Kidney tubule cell (primary cell): Measurements from ENCODE around the gene LTBP1.
"Not testable (repeated sequence)": the region's sequence is repeated elsewhere in the genome, so short reads cannot be mapped to it uniquely, and the experiment has no call there.

Source experiments
- DNase-seq: peaks from one replicate; pipeline ENCODE4 v3.0.0-alpha.2; 2018; ENCODE audit warnings: low spot score

LTBP1 gene

DNA sequence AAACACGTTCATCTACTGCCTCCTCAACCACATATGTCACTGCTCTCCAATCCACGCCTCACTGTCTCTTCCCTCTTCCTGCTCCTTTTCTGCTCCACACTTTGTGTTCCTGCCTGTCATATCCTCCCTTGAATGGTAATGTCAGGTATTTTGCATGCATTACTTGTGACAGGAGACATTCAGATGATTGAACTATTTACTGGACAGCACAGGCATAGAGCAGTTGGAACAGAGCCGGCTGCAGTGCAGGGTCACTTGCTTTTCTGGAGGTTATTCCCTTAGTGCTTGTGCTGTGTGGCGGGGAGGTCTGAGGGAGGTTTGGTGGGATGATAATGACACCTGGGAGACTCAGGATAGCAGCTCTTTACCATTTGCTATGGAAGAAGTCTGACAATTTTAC is 93.8 kb downstream of the LTBP1 start:
- DNase-seq = no peak

DNA sequence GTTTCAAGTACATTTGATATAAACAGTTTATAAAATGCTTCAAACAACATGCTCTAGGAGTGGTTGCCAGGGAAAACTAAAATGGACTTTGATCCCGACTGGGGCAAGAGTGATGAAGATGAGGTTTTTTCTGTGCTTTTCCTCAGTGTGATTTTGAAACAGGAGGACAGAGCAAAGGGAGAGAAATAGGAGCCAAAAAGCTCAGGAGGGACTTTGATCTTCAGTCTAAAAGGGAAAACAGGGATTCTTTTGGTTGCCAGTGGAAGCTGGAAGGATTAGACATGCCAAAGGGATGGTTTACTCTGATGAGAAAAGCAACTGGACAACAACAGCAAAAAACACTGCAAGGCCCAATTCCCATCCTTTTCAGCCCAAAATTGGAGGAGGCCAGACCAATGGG is 95.5 kb downstream of the LTBP1 start:
- DNase-seq = no peak

DNA sequence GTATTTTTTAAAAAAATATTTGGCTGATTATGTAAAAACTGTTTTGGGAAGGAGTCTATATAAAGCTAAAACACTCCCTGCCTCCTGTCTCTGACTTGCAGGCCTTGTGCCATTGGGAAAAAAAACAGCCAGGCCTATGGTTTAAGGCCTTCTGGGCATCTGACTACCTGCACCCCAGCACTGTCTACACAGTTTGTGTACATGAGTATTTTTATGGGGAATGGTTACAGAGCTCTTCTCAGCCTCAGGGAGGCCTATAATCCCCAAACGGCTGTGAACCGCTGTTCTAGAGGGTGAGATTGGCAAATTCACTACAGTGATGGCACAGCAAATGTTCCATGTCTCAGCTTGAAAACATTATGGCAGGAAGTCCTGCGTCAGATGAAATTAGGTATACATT is 96.1 kb downstream of the LTBP1 start:
- no peak for DNase-seq

DNA sequence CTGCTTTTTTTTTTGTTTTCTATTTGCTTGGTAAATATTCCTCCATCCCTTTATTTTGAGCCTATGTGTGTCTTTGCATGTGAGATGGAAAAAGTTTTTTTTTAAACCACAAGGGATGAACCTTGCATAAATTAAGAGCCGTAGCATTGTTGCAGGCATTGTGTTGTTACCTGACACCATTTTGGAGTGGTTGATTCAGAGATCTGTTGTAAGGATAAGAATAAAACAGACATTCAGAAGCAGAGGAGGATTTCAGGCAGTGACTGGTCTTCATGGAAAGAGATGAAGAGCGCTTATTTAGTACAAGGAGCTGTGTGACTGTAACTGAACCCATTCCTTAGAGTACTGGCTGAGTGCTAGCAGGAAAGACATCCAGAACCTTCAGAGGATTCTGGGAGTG is 101.2 kb downstream of the LTBP1 start:
- no peak for DNase-seq

DNA sequence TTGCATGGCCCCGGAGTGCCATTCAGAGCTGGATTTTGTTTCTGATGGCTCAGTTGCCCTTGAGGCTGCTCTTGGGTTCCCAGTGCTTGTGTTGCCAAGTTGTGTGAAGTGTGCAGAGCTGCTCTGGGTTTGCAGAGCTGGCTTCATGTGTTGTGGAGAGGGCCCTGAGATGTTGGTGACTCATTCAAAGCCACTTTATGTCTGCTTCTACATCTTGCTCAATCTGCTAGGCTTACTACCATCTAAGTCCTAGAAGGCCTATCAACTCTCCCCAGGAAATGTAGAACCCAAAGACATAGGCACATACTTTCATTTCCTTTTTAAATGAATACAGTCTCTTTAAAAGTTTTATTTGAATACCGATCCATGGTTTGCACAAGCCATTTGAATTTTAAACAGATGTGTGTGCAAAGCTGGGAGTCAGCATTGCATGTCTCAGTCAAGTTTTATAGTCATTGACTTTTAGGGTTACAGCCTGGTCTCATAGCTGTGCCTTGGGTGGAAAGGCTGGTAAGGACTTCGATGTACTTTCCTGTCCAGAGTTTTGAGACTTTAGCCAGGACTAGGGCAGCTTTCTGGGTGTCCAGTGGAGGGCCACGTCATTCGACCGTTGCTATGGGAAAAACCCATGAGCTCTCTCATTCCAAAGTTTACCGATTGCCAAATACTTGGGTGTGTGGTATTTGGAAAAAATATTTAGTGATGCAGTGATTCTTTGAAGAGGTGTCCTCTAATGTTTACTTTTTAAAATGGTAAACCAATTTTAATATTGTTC is 105.0 kb downstream of the LTBP1 start:
- peak; percentile 43 for DNase-seq

DNA sequence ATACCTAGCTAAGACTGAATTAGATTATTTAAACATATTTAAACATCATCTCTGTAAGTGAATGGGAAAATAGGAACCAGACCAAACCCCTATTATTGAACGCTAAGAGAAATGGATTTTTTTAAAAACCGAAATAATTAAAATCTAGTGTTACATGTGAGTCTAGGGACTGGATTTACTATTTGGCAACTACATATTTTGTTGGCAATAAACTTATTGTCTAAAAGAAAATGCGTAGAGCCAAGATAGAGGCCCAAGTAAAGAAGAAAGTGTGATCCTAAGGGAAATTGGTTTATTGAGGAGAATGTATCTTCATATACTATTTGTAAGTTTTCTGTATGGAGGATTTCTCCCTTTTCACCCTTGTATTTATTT is 105.6 kb downstream of the LTBP1 start:
- no peak for DNase-seq

DNA sequence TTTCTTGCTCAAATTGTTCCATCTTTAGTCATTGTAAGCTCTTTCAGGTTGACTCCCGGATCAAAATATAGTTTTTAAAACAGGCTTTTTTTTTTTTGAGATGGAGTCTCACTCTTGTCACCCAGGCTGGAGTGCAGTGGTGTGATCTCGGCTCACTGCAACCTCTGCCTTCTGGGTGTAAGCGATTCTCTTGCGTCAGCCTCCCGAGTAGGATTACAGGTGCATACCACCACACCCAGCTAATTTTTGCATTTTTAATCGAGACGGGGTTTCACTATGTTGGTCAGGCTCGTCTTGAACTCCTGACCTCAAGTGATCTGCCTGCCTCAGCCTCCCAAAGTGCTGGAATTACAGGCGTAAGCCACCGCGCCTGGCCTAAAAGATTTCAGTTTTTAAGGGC is 106.0 kb downstream of the LTBP1 start:
- not testable (repeated sequence) for DNase-seq

DNA sequence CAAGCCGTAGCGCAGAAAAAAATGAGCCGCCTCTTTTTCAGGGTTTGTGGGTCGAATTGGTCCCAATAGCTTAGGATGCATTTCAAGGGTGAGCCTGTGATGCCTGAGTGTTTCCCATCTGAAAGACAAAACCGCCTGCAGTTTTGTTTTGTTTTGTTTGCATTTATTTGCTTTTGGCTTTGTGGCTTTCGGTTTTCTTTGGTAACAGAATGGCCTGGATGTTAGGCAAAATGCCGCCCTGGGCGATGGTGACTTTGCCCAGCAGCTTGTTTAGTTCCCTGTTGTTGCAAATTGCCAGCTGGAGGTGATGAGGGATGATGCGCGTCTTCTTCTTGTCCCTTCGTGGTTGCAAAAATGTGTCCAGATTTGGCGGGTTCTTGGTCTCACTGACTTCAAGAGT is 109.4 kb downstream of the LTBP1 start:
- no peak for DNase-seq

DNA sequence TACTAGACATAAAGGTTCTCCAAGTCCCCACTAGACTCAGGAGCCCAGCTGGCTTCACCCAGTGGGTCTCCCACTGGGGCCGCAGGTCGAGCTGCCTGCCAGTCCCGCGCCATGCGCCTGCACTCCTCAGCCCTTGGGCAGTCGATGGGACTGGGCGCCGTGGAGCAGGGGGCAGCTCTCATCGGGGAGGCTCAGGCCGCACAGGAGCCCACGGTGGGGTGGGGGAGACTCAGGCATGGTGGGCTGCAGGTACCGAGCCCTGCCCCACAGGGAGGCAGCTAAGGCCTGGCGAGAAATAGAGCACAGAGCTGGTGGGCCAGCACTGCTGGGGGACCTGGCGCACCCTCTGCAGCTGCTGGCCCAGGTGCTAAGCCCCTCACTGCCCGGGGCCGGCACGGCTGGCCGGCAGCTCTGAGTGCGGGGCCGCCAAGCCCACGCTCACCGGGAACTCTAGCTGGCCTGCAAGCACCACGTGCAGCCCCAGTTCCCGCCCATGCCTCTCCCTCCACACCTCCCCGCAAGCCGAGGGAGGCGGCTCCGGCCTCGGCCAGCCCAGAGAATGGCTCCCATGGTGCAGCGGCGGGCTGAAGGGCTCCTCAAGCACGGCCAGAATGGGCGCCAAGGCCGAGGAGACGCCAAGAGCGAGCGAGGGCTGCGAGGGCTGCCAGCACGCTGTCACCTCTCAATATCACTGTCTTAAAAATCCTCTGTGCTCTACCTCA is 110.7 kb downstream of the LTBP1 start:
- DNase-seq = not testable (repeated sequence)

DNA sequence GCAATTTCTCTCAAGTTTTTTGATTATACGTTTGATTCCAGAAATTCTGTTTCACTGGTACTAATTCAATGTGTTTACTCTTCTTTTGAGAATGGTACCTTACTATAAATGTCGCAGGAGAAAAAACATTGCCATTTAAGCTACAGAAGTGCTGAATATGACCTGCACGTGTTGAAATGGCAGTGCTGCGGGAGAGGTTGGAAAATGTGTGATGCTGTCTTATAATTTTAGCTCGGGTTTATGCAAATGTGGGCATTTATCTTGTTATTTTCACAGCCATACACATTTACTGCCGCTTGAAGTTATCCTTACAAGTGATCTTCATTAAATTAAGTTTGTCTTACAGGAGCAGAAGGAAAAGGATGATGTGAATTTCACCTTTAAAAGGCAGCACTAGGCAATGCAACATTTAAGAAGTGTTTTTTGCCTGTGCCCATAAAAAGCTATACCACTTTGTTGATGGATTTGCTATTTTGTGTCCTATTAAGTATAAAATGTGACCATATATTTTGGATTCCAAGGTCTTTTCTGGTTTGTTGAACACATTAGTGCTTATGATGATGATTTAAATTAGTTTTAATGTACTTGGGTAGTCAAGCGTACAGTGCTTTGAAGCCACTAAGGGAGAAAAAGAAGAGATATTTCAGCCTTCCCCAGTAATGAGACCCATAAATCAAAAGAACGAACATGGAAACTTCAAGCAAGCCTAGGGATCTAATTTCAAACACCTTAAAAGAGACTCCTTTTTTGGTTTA is 112.1 kb downstream of the LTBP1 start:
- DNase-seq = no peak

DNA sequence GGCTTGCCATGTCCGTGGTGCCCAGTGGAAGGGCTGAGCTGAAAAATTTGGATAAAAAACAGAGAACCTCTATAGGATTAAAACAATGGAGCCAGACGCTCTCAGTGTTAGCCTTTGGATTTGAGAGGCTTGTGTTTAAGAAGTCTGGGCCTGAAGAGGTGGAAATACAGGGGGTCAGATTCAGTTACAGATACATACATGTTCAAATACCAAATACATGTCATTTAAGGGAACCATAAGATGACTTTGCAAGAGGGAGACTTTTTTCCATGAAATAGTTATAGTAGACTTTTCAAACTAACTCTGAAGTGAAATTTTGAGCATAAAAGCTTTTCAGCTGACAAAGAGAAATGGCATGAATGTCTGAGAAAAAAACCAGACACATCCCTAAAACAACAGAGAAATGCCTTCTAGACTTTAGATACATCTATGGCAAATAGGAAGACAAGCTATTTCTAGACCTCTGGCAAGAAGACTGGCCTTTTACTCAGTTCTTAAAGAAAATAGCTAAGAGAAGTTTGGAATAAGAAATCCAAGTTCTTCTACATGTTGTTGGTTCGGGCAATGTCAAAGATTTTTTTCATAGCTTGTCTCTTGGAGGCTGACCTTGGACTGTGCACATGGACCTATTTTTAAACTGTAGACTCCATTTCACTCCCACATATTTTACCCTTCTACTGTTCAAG is 112.9 kb downstream of the LTBP1 start:
- DNase-seq = no peak

DNA sequence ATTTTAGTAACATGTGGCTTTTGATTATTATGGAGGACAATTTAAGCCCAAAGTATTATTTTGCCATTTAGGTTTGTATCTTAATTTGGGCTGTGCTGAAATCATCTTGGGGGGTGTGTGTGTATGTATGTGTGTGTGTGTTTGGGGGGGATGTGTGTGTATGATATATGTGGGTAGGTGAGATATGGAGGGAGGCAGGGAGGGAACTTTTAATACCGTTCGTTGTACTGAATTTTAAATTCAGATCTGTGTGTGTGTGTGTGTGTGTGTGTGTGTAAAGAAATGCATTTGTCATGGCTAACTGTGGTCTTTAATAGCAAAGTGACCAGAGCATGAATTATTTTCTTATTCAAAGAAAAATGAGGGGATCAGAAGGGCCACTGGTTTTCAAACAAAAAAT is 113.7 kb downstream of the LTBP1 start:
- no peak for DNase-seq

DNA sequence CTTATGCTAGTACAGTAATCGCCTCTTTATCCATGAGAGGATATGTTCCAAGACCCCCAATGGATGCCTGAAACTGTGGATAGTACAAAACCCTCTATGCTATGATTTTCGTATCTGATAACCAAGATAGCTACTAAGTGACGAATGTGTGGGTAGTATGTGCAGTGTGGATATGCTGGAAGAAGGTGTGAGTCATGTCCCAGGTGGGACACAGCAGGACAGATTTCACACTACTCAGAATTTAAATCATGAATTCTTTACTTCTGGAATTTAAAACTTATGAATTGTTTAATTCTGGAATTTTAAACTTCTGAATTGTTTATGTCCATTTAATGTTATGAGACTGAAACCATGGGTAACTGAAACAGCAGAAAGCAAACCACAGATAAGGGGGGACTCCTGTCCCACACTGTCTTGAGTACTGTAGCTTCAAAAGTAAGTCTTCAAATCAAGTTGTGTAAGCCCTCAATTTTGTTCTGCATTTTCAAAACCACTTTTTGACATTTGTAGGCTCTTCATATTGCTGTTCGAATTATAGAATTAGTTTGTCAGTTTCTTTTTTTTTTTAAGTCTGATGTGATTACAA is 116.0 kb downstream of the LTBP1 start:
- DNase-seq = no peak

DNA sequence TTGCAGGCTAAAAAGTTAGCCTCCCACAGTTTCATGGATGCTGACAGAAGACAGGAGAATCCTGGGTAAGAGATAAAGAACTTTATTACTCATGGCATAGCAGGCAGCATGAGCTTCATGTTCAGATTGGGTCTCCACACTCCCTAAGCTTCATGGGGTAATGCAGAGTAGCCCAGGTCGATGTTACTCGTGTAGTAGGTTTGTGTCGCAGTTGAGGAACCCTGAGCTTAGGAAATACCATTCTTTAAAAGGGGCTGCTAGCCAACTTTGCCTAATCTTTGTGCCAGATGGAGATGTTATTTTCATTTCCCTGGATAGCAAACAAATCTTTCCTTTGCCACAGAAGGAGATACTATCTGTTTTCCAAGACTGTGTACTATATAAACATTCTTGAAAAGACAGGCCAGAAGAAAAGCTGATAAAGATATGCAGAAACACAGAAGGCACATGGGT is 117.6 kb downstream of the LTBP1 start:
- DNase-seq = no peak

DNA sequence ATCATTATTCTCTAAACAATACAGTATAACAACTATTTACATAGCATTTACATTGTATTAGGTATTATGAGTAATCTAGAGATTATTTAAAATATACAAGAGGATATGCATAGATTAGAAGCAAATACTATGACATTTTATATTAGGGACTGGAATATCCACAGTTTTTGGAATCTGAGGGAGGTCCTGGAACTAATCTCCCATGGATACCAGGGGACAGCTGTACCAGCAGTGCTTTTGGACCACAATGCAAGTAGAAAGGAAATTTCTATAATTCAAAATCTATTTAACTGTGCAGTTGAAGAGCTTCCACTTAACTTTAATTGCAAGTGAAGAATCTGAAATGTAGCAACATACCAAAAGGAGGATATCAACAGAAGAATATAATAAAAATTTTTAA is 120.8 kb downstream of the LTBP1 start:
- DNase-seq = no peak

DNA sequence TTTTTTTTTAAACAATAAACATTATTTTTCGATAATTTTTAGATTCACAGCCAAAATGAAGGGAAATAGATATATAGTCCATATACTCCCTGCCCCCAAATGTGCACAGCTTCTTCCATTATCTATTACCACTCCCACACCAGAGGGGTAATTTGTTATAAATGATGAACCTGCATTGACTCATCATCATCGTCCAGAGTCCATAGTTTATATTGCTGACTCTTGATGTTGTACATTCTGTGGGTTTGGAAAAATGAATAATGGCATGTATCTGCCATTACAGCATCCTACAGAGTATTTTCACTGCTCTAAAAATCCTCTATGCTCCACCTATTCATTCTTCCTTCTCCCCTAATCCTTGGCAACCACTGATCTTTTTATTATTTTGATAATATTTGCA is 121.5 kb downstream of the LTBP1 start:
- peak; percentile 70 for DNase-seq

DNA sequence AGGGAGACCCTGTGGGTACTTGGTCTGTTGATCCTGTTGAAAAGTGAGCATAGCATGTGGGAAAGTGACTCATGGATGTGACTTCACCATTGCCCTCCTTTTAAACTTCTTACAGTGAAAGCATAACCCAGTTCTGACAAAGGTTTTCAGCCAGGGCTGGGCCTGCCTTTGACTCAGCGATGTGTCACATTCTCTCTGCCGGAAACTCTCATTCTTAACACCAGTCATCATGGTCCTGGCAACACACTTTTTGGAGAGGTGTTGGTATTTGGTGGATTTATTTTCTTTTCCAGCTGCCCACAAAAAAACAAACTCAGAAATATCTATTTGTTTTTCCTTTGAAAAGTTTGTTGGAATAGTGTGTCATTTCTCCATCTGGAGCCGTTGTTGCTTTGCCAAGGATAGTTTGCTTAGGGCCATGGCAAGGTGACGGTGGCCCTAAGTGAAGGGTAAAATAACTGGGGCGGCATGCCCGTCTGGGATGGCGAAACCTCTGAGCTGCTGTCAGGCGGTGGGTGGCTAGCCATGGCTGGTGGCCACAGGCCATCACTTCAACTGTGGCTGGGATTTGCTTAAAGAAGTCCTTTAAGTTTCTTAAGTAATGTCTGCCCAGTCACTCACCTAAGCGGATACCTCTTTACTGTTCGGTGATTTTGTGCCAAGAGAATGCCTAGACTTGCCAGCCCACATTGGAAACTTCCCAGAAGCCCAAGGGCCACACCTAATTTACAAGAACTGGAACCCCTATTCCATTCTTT is 123.3 kb downstream of the LTBP1 start:
- DNase-seq = peak; percentile 97

DNA sequence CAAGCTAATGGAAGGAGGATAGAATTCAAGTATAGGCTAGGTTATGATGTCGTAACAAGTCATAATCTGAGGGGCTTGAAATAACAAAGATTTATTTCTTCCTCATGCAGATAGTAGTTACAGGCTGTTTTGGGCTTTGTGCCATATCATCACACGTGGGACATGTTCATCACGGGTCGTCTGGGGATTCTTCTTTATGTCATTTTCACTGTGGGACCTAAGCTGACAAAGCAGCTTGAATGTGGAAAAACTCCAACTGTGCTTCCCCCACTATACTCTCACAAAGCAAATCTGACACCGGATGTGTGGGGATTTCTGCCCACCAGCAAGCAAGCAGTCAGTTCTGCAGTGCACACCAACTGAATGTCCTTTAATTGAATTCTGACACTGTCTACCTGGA is 124.8 kb downstream of the LTBP1 start:
- DNase-seq = no peak

DNA sequence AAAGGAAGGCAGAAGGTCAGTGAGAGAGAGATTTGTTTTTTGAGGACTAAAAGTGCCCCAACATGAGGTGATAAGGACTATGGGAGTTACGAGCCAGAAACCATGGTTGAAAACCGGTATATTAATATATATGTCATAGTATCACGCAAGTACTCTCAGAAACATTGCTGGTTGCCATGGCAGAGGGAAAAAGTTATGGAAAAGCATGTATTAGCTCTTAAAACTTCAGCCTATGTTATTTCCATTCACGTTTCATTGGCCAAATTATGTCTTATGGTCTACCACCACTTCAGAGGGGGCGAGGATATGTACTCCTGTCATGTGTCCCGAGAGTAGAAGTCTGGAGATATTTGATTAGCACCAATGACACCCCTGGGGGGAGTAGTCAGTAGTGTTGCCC is 125.9 kb downstream of the LTBP1 start:
- no peak for DNase-seq

DNA sequence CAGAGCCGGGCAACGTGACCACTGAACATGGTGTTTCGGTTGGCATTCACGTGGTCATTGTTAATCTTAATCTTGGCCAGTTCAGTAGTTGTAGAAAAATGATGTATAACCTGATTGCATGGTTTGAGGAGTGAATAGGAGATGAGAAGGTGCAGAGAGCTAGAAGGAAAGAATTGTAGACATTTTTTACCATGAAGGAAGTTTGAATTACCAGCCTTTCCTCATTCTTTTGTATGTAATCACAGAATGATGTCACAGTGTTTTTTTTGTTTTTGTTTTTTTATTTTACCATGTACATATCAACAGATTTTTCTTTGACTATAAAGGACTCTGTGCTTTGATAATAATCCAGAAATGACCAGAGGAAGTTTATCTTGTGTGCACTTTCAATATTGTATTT is 126.3 kb downstream of the LTBP1 start:
- peak; percentile 69 for DNase-seq

DNA sequence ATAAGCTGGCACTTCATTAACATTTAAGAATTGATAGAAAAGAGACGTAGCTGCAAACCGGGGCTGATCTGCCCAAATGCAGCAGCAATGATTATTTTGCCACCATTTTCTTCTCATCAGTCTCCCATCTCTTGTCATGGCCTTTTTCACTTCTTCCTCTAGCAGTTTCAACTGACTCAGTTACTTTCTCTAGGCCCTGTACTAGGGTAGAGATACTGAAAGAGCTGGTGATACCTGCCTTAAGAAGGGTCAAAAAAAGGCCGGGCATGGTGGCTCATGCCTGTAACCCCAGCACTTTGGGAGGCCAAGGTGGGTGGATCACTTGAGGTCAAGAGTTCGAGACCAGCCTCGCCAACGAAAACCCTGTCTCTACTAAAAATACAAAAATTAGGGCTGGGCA is 127.4 kb downstream of the LTBP1 start:
- no peak for DNase-seq
